Measurements from ENCODE around the gene VPS9D1. TPM values are rescaled to one million over a fixed set of nuclear protein-coding genes. Genes with fewer than 3 reads are reported as not detected.

VPS9D1 gene
- polyA plus RNA-seq, 3 donors = 1.2 to 29.7 (median 1.6) TPM

GRCh38 chr16:89733322-89733721, 12.6 kb upstream of the VPS9D1 start:
- H3K36me3 Mint-ChIP-seq = peaks cover 83 to 99% of the 10 kb centered on the region in 2 donors
- H3K27ac Mint-ChIP-seq = peak overlapping the region in 4 of 7 donors; percentile 14 to 70 (median 30)
- H3K36me3 ChIP-seq (replicated peaks in 1 of 2; ENCODE audit: control insufficient read depth in 1 of 2, insufficient read depth in 2 of 2, low read length in 2 of 2) = peaks cover 95 to 99% of the 10 kb centered on the region in 2 donors

GRCh38 chr16:89732918-89733242, 12.2 kb upstream of the VPS9D1 start:
- 99% methylated on average over 9 of the region's 9 CpGs for WGBS (ENCODE audit: insufficient coverage)
- H3K36me3 ChIP-seq (replicated peaks in 1 of 2; ENCODE audit: control insufficient read depth in 1 of 2, insufficient read depth in 2 of 2, low read length in 2 of 2) = peaks cover 92 to 97% of the 10 kb centered on the region in 2 donors
- H3K27me3 ChIP-seq (ENCODE audit: control insufficient read depth in 2 of 2, insufficient read depth in 2 of 2, low read length in 2 of 2) = no peaks in the 10 kb centered on the region
- no peaks in the 10 kb centered on the region for H3K4me1 ChIP-seq (ENCODE audit: control insufficient read depth in 1 of 2, insufficient read depth in 2 of 2, low read length in 2 of 2)
- DNase-seq = no peak
- Mint-ChIP-seq H3K4me1 (peaks cover 2% of the 10 kb centered on the region), H3K9me3 (peaks cover 0 to 2% (median 0%) of the 10 kb centered on the region in 7 donors), H3K36me3 (peaks cover 80 to 99% of the 10 kb centered on the region in 2 donors), H3K4me3 (no peak overlapping the region), H3K27me3 (ENCODE audit: low read depth in 3 of 3) (peaks cover 0 to 4% (median 1%) of the 10 kb centered on the region in 3 donors), H3K27ac (peak overlapping the region in 4 of 7 donors; percentile 14 to 70 (median 30))
- H4K20me1 ChIP-seq (ENCODE audit: insufficient read depth, low read length) = peaks cover 99% of the 10 kb centered on the region
- no peak overlapping the region for H3K4me2 ChIP-seq (replicated peaks; ENCODE audit: extremely low read depth, low read length, poor library complexity, severe bottlenecking)
- no peaks in the 10 kb centered on the region for H3K9me3 ChIP-seq (replicated peaks in 1 of 2; ENCODE audit: control insufficient read depth in 1 of 2, insufficient read depth in 1 of 2, low read length in 2 of 2)
- intact Hi-C loops (cut with micrococcal nuclease) = no loop called here
- no peak overlapping the region for H3K4me3 ChIP-seq (replicated peaks in 1 of 3; ENCODE audit: low read depth in 2 of 3, low read length in 3 of 3)
- peaks cover 47% of the 10 kb centered on the region for H3K79me2 ChIP-seq (ENCODE audit: insufficient read depth, low read length)
- H2AFZ ChIP-seq (ENCODE audit: insufficient read depth, low read depth, low read length, poor library complexity, severe bottlenecking) = no peak overlapping the region
- H3K9ac ChIP-seq (ENCODE audit: insufficient read depth, low read length, poor library complexity, severe bottlenecking) = no peak overlapping the region
- peak overlapping the region in 1 of 2 donors; percentile 45 for H3K27ac ChIP-seq (ENCODE audit: low read depth in 1 of 2, low read length in 2 of 2)
- TF ChIP-seq CTCF (IDR thresholded peaks at IDR 0.05) = no peak

More at GRCh38 chr16:89733322-89733721, 12.6 kb upstream of the VPS9D1 start:
- no peak overlapping the region for H2AFZ ChIP-seq (ENCODE audit: insufficient read depth, low read depth, low read length, poor library complexity, severe bottlenecking)
- H3K4me3 Mint-ChIP-seq = no peak overlapping the region
- H3K4me1 ChIP-seq (ENCODE audit: control insufficient read depth in 1 of 2, insufficient read depth in 2 of 2, low read length in 2 of 2) = no peaks in the 10 kb centered on the region
- no peaks in the 10 kb centered on the region for H3K27me3 ChIP-seq (ENCODE audit: control insufficient read depth in 2 of 2, insufficient read depth in 2 of 2, low read length in 2 of 2)
- H4K20me1 ChIP-seq (ENCODE audit: insufficient read depth, low read length) = peaks cover 99% of the 10 kb centered on the region
- TF ChIP-seq CTCF (IDR thresholded peaks at IDR 0.05) = no peak
- no peak overlapping the region for H3K4me3 ChIP-seq (replicated peaks in 1 of 3; ENCODE audit: low read depth in 2 of 3, low read length in 3 of 3)
- H3K9me3 ChIP-seq (replicated peaks in 1 of 2; ENCODE audit: control insufficient read depth in 1 of 2, insufficient read depth in 1 of 2, low read length in 2 of 2) = no peaks in the 10 kb centered on the region
- H3K4me2 ChIP-seq (replicated peaks; ENCODE audit: extremely low read depth, low read length, poor library complexity, severe bottlenecking) = no peak overlapping the region
- peak overlapping the region in 1 of 2 donors; percentile 45 for H3K27ac ChIP-seq (ENCODE audit: low read depth in 1 of 2, low read length in 2 of 2)
- H3K9me3 Mint-ChIP-seq = peaks cover 0 to 2% (median 0%) of the 10 kb centered on the region in 7 donors
- 87% methylated on average over 11 of the region's 17 CpGs for WGBS (ENCODE audit: insufficient coverage)
- intact Hi-C loops (cut with micrococcal nuclease) = no loop called here
- H3K9ac ChIP-seq (ENCODE audit: insufficient read depth, low read length, poor library complexity, severe bottlenecking) = no peak overlapping the region
- peaks cover 44% of the 10 kb centered on the region for H3K79me2 ChIP-seq (ENCODE audit: insufficient read depth, low read length)
- H3K4me1 Mint-ChIP-seq = peaks cover 2% of the 10 kb centered on the region
- DNase-seq = no peak
- peaks cover 0 to 4% (median 1%) of the 10 kb centered on the region in 3 donors for H3K27me3 Mint-ChIP-seq (ENCODE audit: low read depth in 3 of 3)

Data from CD14-positive monocyte (primary cell).